ENCODE data around the gene PPFIBP1. TPM values are rescaled to one million over a fixed set of nuclear protein-coding genes. Genes with fewer than 3 reads are reported as not detected.

PPFIBP1 gene
- total RNA-seq, 3 donors from 2014 or later (not counting 1 experiment from before 2014, with no cell fraction given): 0.73 to 1.6 (median 1.4) TPM

GRCh38 chr12:27575090-27575761, 51.2 kb downstream of the PPFIBP1 start:
- Mint-ChIP-seq H3K9me3 (no peaks in the 10 kb centered on the region), H3K27ac (no peak overlapping the region), H3K36me3 (no peaks in the 10 kb centered on the region), H3K27me3 (ENCODE audit: low read depth in 2 of 2) (peaks cover 2 to 7% of the 10 kb centered on the region in 2 donors), H3K4me3 (no peak overlapping the region), H3K4me1 (peaks cover 0 to 4% of the 10 kb centered on the region in 2 donors)
- H3K4me1 ChIP-seq (ENCODE audit: control insufficient read depth, insufficient read depth, low read length): no peaks in the 10 kb centered on the region
- ATAC-seq (no peak), DNase-seq (no peak)
- no peaks in the 10 kb centered on the region for H3K36me3 ChIP-seq (ENCODE audit: control insufficient read depth, insufficient read depth, low read length)
- intact Hi-C loops (cut with micrococcal nuclease): no loop called here
- H3K9me3 ChIP-seq (ENCODE audit: control insufficient read depth, insufficient read depth, low read length): no peaks in the 10 kb centered on the region
- no peaks in the 10 kb centered on the region for H3K27me3 ChIP-seq (ENCODE audit: control insufficient read depth, insufficient read depth, low read length)
- TF ChIP-seq, protein P1, sequence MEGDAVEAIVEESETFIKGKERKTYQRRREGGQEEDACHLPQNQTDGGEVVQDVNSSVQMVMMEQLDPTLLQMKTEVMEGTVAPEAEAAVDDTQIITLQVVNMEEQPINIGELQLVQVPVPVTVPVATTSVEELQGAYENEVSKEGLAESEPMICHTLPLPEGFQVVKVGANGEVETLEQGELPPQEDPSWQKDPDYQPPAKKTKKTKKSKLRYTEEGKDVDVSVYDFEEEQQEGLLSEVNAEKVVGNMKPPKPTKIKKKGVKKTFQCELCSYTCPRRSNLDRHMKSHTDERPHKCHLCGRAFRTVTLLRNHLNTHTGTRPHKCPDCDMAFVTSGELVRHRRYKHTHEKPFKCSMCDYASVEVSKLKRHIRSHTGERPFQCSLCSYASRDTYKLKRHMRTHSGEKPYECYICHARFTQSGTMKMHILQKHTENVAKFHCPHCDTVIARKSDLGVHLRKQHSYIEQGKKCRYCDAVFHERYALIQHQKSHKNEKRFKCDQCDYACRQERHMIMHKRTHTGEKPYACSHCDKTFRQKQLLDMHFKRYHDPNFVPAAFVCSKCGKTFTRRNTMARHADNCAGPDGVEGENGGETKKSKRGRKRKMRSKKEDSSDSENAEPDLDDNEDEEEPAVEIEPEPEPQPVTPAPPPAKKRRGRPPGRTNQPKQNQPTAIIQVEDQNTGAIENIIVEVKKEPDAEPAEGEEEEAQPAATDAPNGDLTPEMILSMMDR (IDR thresholded peaks at IDR 0.05): no peak
- no peak overlapping the region for H3K27ac ChIP-seq (ENCODE audit: low read length)
- no peak overlapping the region for H3K4me3 ChIP-seq (ENCODE audit: low read length)

- intact Hi-C loops (cut with micrococcal nuclease): no loop called here
- H3K4me3 Mint-ChIP-seq: no peak overlapping the region
- no peak for ATAC-seq
Measured at GRCh38 chr12:27575762-27576118, 51.7 kb downstream of the PPFIBP1 start.

GRCh38 chr12:27576667-27577347, 52.8 kb downstream of the PPFIBP1 start:
- no peaks in the 10 kb centered on the region for H3K4me1 ChIP-seq (ENCODE audit: control insufficient read depth, insufficient read depth, low read length)
- no peak overlapping the region for H3K27ac ChIP-seq (ENCODE audit: low read length)
- TF ChIP-seq, protein P1 (IDR thresholded peaks at IDR 0.05): no peak
- Mint-ChIP-seq H3K4me1 (peaks cover 0 to 4% of the 10 kb centered on the region in 2 donors), H3K36me3 (no peaks in the 10 kb centered on the region), H3K27ac (no peak overlapping the region), H3K27me3 (ENCODE audit: low read depth in 2 of 2) (peaks cover 2 to 7% of the 10 kb centered on the region in 2 donors), H3K4me3 (no peak overlapping the region), H3K9me3 (no peaks in the 10 kb centered on the region)
- WGBS (ENCODE audit: insufficient coverage): 90% methylated on average over 1 of the region's 3 CpGs
- H3K4me3 ChIP-seq (ENCODE audit: low read length): no peak overlapping the region
- H3K9me3 ChIP-seq (ENCODE audit: control insufficient read depth, insufficient read depth, low read length): no peaks in the 10 kb centered on the region
- H3K36me3 ChIP-seq (ENCODE audit: control insufficient read depth, insufficient read depth, low read length): no peaks in the 10 kb centered on the region
- DNase-seq (no peak), ATAC-seq (no peak)
- intact Hi-C loops (cut with micrococcal nuclease): no loop called here
- no peaks in the 10 kb centered on the region for H3K27me3 ChIP-seq (ENCODE audit: control insufficient read depth, insufficient read depth, low read length)

More at GRCh38 chr12:27575762-27576118, 51.7 kb downstream of the PPFIBP1 start:
- 38% methylated on average over 1 of the region's 2 CpGs for WGBS (ENCODE audit: insufficient coverage)
- H3K9me3 ChIP-seq (ENCODE audit: control insufficient read depth, insufficient read depth, low read length): no peaks in the 10 kb centered on the region
- TF ChIP-seq, protein P1 (IDR thresholded peaks at IDR 0.05): no peak
- H3K4me3 ChIP-seq (ENCODE audit: low read length): no peak overlapping the region
- Mint-ChIP-seq H3K36me3 (no peaks in the 10 kb centered on the region), H3K9me3 (no peaks in the 10 kb centered on the region), H3K27ac (no peak overlapping the region), H3K4me1 (peaks cover 0 to 4% of the 10 kb centered on the region in 2 donors), H3K27me3 (ENCODE audit: low read depth in 2 of 2) (peaks cover 2 to 7% of the 10 kb centered on the region in 2 donors)
- no peaks in the 10 kb centered on the region for H3K36me3 ChIP-seq (ENCODE audit: control insufficient read depth, insufficient read depth, low read length)
- H3K4me1 ChIP-seq (ENCODE audit: control insufficient read depth, insufficient read depth, low read length): no peaks in the 10 kb centered on the region
- H3K27me3 ChIP-seq (ENCODE audit: control insufficient read depth, insufficient read depth, low read length): no peaks in the 10 kb centered on the region
- DNase-seq: no peak
- no peak overlapping the region for H3K27ac ChIP-seq (ENCODE audit: low read length)

All from natural killer cell (primary cell).